ENCODE results near the gene ADI1.

DNA sequence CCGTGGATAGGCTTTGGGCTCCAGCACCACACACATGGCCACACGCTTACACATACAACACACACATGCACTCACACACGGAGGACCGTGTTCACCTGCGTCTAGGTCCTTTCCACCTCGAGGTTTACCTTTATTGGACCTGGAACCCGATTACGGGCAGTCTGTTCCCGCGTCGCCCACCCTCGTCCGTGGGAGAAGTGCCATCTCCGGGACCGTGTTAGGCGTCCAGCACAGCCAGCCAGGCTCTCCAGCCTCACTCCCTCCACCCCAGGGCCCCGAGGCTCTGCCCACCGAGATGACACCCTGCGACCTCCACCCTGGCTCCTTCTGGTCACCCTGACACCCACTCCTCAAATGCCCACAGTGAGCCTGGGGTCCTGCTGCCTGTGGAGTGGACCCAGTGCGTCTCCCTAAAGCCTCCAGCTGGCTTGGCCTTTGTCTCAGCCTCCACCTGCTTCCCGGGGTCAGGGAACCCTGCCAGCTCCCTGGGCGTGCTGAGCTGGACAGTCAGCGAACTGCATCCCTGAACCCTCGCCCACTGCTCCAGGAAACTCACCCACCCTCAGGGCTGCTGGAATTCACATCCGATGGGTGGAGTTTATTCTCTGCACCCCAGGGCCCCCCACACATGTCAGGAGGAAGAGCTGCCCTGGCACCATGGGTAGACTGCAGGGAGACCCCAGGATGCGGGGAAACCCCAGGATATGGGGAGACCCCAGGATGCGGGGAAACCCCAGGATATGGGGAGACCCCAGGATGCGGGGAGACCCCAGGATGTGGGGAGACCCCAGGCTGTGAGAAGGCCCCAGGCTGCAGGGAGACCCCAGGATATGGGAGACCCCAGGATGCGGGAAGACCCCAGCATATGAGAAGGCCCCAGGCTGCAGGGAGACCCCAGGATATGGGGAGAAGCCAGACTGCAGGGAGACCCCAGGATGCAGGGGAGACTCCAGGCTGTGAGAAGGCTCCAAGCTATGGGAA is 33.0 kb downstream of the ADI1 start:
- TF ChIP-seq, protein P1, sequence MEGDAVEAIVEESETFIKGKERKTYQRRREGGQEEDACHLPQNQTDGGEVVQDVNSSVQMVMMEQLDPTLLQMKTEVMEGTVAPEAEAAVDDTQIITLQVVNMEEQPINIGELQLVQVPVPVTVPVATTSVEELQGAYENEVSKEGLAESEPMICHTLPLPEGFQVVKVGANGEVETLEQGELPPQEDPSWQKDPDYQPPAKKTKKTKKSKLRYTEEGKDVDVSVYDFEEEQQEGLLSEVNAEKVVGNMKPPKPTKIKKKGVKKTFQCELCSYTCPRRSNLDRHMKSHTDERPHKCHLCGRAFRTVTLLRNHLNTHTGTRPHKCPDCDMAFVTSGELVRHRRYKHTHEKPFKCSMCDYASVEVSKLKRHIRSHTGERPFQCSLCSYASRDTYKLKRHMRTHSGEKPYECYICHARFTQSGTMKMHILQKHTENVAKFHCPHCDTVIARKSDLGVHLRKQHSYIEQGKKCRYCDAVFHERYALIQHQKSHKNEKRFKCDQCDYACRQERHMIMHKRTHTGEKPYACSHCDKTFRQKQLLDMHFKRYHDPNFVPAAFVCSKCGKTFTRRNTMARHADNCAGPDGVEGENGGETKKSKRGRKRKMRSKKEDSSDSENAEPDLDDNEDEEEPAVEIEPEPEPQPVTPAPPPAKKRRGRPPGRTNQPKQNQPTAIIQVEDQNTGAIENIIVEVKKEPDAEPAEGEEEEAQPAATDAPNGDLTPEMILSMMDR (IDR thresholded peaks at IDR 0.05 in 8 of 11, conservative IDR thresholded peaks at IDR 0.05 in 3 of 11), result no peak
- no peak for TF ChIP-seq POLR2A (IDR thresholded peaks at IDR 0.05)
- TF ChIP-seq POLR2AphosphoS5 (IDR thresholded peaks at IDR 0.05), result peak in 1 of 3 donors; percentile 26

Data from spleen (tissue), 7 donors.